Coronary artery (tissue), 2 donors: ENCODE measurements around the gene ARPP19.
"Not testable (repeated sequence)": the region's sequence is repeated elsewhere in the genome, so short reads cannot be mapped to it uniquely, and the experiment has no call there.

Experiments
- DNase-seq: peaks from one replicate; pipeline ENCODE4 v3.0.0-alpha.2; 2017; ENCODE audit warnings: low spot score
- H3K27ac ChIP-seq, 2 donors: fragments of 200-600 bp; sonication (generic); one replicate each; pipeline ENCODE4 v1.5.1; 2016 to 2019
- H3K4me3 ChIP-seq: fragments of 200-600 bp; sonication (generic); 2 replicates; pipeline ENCODE4 v1.5.1; 2016; ENCODE audit warnings: mild to moderate bottlenecking, moderate library complexity
- TF ChIP-seq, protein P1 (sequence below): fragments of 200-600 bp; sonication (generic); IDR thresholded peaks from one replicate; pipeline ENCODE4 v1.5.1; 2019; ENCODE audit warnings: antibody characterized with exemption

The ARPP19 gene

DNA sequence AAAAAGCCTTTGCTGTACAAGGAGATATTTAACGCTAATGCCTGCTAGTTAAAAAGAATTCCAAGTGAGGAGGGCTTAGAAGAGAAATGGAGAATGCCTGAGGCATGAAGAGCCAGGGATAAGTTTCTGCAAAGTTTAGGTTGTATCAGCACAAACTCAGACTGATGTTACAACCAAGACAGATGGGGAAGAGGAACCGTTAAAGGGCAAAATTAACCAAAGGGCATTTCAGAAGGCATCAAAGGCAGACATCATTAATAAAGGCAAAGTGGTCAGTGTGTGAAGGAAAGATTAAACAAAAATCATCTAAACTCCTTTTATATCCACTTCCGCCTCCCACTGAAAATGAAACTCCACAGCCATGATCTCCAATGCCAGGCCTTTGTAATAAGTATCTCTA lies 47.1 kb downstream of the ARPP19 start:
- H3K4me3 ChIP-seq: no peak overlapping the region
- TF ChIP-seq, protein P1, sequence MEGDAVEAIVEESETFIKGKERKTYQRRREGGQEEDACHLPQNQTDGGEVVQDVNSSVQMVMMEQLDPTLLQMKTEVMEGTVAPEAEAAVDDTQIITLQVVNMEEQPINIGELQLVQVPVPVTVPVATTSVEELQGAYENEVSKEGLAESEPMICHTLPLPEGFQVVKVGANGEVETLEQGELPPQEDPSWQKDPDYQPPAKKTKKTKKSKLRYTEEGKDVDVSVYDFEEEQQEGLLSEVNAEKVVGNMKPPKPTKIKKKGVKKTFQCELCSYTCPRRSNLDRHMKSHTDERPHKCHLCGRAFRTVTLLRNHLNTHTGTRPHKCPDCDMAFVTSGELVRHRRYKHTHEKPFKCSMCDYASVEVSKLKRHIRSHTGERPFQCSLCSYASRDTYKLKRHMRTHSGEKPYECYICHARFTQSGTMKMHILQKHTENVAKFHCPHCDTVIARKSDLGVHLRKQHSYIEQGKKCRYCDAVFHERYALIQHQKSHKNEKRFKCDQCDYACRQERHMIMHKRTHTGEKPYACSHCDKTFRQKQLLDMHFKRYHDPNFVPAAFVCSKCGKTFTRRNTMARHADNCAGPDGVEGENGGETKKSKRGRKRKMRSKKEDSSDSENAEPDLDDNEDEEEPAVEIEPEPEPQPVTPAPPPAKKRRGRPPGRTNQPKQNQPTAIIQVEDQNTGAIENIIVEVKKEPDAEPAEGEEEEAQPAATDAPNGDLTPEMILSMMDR: no peak
- no peak for DNase-seq
- H3K27ac ChIP-seq: no peak overlapping the region

DNA sequence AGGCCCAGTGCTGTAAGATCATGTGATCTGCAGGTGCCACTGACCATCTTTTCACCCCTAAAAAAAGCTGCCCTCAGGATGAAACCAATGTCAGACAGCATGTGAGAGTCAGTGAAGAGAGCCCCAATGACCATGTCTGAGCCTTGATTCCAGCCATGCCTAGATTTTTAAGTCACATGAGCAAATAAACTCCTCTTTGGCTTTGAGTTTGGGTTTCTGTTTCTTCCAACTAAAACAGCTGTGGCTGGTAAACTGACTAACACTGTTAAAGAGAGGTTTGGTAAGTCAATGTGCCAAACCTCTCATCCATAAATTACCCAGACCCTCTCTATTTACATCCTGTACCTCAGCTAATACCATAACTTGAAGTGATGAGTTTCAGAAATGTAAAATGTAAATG lies 48.4 kb downstream of the ARPP19 start:
- DNase-seq: no peak
- H3K27ac ChIP-seq: no peak overlapping the region
- TF ChIP-seq, protein P1: no peak
- no peak overlapping the region for H3K4me3 ChIP-seq

GRCh38 chr15:52518487-52519371 lies 50.1 kb downstream of the ARPP19 start:
- no peak for DNase-seq
- TF ChIP-seq, protein P1: no peak
- Histone ChIP-seq H3K4me3 (no peak overlapping the region), H3K27ac (no peak overlapping the region)

DNA sequence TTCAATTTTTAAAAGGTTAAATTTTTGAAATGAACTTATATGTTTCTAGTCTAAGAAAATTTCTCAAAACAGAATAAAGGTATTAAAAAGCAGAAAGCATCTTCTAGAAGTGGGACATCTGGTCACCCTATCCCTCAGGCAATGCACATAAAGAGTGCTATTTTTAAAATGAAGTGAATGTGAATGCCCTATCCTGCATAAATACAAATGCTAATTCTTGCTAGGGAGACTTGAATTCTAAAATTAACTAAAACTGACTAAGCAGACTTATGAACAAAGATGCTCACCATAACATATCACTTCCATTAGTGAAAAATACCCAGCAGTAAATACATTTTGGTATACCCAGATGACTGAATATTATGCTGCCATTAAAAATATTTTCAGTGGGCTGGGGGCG lies 51.8 kb downstream of the ARPP19 start:
- DNase-seq: no peak
- no peak overlapping the region for H3K27ac ChIP-seq
- no peak overlapping the region for H3K4me3 ChIP-seq
- TF ChIP-seq, protein P1: no peak

GRCh38 chr15:52515343-52515742 lies 53.5 kb downstream of the ARPP19 start:
- TF ChIP-seq, protein P1: no peak

GRCh38 chr15:52514482-52514881 lies 54.3 kb downstream of the ARPP19 start:
- TF ChIP-seq, protein P1: no peak
- Histone ChIP-seq H3K27ac (no peak overlapping the region), H3K4me3 (no peak overlapping the region)
- DNase-seq: no peak

More at GRCh38 chr15:52515343-52515742, 53.5 kb downstream of the ARPP19 start:
- no peak for DNase-seq
- H3K27ac ChIP-seq: no peak overlapping the region
- no peak overlapping the region for H3K4me3 ChIP-seq

GRCh38 chr15:52512869-52513268 lies 56.0 kb downstream of the ARPP19 start:
- not testable (repeated sequence) for DNase-seq, H3K27ac ChIP-seq, H3K4me3 ChIP-seq
